ENCODE measurements around the gene SERPINA3.
"Not testable (repeated sequence)": the region's sequence is repeated elsewhere in the genome, so short reads cannot be mapped to it uniquely, and the experiment has no call there.

The SERPINA3 gene

DNA sequence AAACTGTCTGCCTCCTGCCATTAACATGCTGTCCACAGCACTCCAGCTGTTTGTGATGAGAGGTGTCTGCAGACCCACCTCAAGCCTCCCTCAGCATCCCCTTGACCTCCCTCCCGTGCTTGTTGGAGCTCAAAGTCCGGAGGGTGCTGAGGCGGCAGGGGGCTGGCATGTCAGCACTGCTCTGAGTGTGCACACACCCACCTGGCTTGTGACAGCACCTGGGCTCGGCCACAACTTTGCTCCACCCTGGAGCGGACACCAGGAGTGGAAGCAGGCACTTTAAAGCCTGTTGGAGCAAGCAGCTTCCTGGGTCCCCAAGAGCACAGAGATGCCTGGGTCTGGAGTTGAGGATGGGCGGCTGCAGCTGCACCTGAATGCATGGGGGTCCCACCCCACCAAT, 20.9 kb downstream of the SERPINA3 start:
- DNase-seq (ENCODE audit: low read depth) = no peak

- no peak for DNase-seq (ENCODE audit: low read depth)
These were observed 23.0 kb downstream of the SERPINA3 start for GRCh38 chr14:94635154-94635553.

DNA sequence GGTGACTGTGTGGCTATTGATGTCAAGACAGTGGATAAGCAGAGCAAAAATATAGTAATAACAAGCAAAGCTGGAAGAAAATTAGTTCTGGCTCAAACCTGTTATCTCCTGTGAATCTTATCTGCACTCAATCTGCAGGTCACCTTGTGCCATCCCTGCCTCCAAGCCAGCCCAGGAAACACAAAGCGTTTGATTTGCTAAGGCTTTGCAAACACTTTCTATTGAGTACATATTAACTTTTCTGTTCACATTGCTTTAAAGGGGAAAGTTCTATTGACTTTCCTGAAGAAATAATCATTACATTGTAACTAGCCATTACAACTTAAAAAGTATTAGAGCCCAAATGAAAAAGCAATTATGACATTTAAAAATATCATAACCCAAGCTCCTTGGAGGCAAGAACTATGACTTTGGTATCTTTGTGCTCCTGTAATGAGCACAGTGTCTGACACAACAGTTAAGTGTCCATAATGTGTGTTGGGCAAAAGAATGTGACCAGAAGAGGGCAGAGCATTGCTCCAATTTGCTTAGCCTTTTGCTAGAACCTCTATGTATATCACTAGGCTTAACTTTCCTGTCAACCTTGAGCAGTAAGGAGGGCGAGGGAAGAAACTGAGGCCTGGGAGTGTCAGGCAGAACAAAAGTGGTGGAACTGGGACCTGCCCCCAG, 24.7 kb downstream of the SERPINA3 start:
- DNase-seq (ENCODE audit: low read depth) = no peak

- not testable (repeated sequence) for DNase-seq (ENCODE audit: low read depth)
These were observed 25.6 kb downstream of the SERPINA3 start for GRCh38 chr14:94637814-94638213.

- DNase-seq (ENCODE audit: low read depth) = no peak
These were observed 26.1 kb downstream of the SERPINA3 start for GRCh38 chr14:94638339-94638738.

GRCh38 chr14:94638961-94639817, 27.0 kb downstream of the SERPINA3 start:
- no peak for DNase-seq (ENCODE audit: low read depth)

DNA sequence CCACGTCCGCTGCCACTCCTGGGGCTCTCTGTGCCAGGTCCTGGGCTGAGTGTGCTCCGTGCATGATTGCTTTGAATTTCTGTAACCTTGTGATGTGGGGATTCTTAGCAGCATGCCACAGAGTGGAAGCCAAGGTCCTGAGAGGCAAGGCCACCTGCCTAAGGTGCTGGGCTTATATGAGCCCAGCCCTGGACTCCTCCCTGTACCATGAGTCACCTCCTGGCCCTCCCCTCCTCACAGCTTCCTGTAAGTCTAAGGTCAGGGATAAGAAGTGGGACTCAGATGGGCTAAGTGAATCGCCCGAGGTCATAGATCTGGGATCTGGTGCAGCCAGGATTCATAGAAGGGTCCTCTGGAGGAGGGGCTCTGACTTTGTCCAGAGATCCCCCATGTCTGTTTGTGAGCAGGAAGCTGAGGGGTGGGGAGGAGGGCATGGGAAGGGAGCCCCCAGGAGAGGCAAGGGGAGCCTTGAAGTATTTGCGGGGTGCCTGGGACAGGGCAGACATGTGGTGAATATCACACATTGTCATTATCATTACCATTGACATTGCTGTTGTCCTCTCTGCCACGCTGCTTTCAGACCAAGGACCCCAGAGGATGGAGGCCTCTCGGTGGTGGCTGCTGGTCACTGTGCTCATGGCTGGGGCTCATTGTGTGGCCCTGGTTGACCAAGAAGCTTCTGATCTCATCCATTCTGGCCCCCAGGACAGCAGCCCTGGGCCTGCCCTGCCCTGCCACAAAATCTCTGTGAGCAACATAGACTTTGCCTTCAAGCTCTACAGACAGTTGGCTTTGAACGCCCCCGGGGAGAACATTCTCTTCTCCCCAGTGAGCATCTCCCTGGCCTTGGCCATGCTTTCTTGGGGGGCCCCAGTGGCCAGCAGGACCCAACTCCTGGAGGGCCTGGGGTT, 28.8 kb downstream of the SERPINA3 start:
- DNase-seq (ENCODE audit: low read depth) = no peak

- no peak for DNase-seq (ENCODE audit: low read depth)
These were observed 29.4 kb downstream of the SERPINA3 start for GRCh38 chr14:94641632-94641955.

- DNase-seq (ENCODE audit: low read depth) = no peak
These were observed 31.3 kb downstream of the SERPINA3 start for GRCh38 chr14:94643316-94644101.

DNA sequence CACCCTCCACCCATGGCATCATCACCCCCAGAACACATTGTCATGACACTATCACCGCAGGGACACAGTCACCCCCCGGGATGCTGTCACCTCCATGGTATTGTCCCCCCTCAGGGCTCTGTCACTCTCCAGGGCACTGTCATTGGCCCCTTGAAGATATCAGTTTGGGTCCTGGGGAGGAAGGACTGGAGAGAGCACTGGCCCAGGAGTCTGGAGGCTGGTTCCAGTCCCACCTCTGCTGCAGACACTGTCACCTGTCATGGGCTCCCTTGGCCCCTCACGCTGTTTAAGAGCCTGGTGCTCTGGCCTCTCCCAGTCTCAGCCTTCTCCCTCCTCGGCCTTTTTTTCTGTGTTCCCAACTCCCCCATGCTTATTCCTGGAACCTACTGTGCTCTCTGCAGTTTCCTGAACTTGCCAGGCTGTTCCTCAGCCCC, 31.9 kb downstream of the SERPINA3 start:
- DNase-seq (ENCODE audit: low read depth) = no peak

GRCh38 chr14:94646066-94646465, 33.9 kb downstream of the SERPINA3 start:
- no peak for DNase-seq (ENCODE audit: low read depth)

DNA sequence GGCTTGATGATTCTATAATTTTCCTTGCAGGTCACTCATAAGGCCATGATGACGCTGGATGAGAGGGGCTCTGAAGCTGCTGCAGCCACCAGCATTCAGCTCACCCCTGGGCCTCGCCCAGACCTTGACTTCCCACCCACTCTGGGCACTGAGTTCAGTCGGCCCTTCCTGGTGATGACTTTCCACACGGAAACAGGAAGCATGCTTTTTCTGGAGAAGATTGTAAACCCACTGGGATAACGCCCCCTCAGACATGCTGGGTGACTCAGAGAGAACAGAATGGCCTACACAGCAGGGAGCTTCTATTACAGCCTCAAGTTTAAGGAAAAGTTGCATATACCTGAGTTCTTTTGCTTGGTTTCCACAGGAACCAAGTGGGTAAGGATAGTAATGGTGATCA, 34.3 kb downstream of the SERPINA3 start:
- DNase-seq (ENCODE audit: low read depth) = peak; percentile 10

GRCh38 chr14:94648801-94649200, 36.6 kb downstream of the SERPINA3 start:
- DNase-seq (ENCODE audit: low read depth) = no peak

DNA sequence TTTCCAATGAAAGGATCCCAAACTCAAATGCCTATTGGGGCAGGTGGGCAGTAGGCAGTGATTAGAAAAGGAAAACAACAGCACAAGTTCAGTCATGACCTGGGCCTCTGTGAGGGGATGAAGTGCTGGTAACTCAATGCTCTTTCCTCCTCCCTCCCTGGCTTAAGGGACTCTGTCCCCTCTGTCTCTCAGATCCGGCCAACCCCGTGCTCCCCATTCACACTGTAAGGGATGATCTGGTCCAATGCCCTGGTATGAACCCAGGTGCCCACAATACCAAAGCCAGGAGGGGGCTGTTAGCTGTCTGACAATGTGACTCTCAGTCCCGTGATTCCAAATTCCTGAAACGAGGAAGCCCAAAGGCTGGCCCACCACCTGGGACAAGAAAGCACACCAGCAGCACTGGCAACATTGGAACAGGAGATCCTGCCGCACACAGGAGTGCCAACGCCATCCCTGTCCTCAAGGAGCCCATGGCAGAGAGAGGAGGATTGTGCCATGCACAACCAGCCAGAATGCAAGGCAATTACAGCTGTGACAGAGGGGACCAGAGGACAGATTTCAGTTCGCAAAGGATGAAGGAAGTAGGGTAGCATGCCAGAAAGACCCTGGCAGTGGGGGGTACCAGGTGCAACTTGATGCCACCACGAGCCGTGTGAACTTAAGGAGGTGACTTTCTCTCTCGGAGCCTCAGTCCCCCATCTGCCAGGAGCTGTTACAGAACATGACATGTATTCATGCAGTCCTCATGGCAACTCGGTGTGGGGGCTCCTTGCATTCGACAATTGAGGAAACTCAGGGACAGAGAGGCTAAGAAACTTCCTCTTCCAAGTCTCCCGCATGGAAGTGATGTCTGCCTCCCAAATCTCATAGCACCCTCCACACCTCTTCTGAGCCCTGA, 37.6 kb downstream of the SERPINA3 start:
- DNase-seq (ENCODE audit: low read depth) = no peak

- no peak for DNase-seq (ENCODE audit: low read depth)
These were observed 38.2 kb downstream of the SERPINA3 start for GRCh38 chr14:94650444-94650775.

- no peak for DNase-seq (ENCODE audit: low read depth)
These were observed 38.9 kb downstream of the SERPINA3 start for GRCh38 chr14:94650806-94651805.

GRCh38 chr14:94653321-94653720, 41.1 kb downstream of the SERPINA3 start:
- no peak for DNase-seq (ENCODE audit: low read depth)

- DNase-seq (ENCODE audit: low read depth) = no peak
These were observed 42.1 kb downstream of the SERPINA3 start for GRCh38 chr14:94654071-94654861.

Data from fibroblast of the conjunctiva (primary cell).